Body of pancreas (tissue), 4 donors: ENCODE data around the gene POMC. TPM values are rescaled to one million over a fixed set of nuclear protein-coding genes. Genes with fewer than 3 reads are reported as not detected.
"Not testable (repeated sequence)": the region's sequence is repeated elsewhere in the genome, so short reads cannot be mapped to it uniquely, and the experiment has no call there.

ENCODE experiments used
- ATAC-seq: fragments of 150-250 bp; one replicate; pipeline ENCODE4 v1.9.1; 2016
- DNase-seq, 4 donors: peaks; one replicate each; pipeline ENCODE4 v3.0.0-alpha.2; 2019
- H3K27ac ChIP-seq, 4 donors: fragments of 200-600 bp; sonication (generic); 1 replicate in 3 of 4; 2 replicates in 1 of 4; pipeline versions ENCODE4 v1.5.1 to v1.6.1; 2016 to 2019; ENCODE audit warnings: mild to moderate bottlenecking in 1 of 4, mixed read lengths in 1 of 4, moderate library complexity in 1 of 4
- H3K27me3 ChIP-seq, 2 donors: fragments of 200-600 bp; sonication (generic); one replicate each; pipeline ENCODE4 v1.6.0; 2016; ENCODE audit warnings: mild to moderate bottlenecking in 1 of 2
- H3K36me3 ChIP-seq, 2 donors: fragments of 200-600 bp; sonication (generic); replicated peaks in 1 of 2; 2 replicates each; pipeline ENCODE4 v1.5.1; 2016; ENCODE audit warnings: low read depth in 2 of 2; ENCODE audit not compliant: insufficient read depth in 1 of 2
- H3K4me1 ChIP-seq: fragments of 200-600 bp; sonication (generic); one replicate; pipeline ENCODE4 v1.6.0; 2016
- H3K4me3 ChIP-seq, 2 donors: fragments of 200-600 bp; sonication (generic); 1 replicate in 1 of 2; 2 replicates in 1 of 2; pipeline ENCODE4 v1.5.1; 2016 to 2019
- H3K9me3 ChIP-seq, 3 donors: fragments of 200-600 bp; sonication (generic); 1 replicate in 2 of 3; 2 replicates in 1 of 3; pipeline ENCODE4 v1.5.1; 2016
- CTCF ChIP-seq, 7 experiments: fragments of 450-650 bp in 4 of 7; fragments of 200-600 bp in 3 of 7; sonication (generic) in 3 of 7; IDR thresholded peaks; one replicate each; pipeline ENCODE4 v1.5.1; 2016 to 2019; ENCODE audit warnings: antibody characterized with exemption in 7 of 7
- POLR2A ChIP-seq, 3 donors: fragments of 450-650 bp; IDR thresholded peaks; one replicate each; pipeline ENCODE4 v1.6.1; 2016; ENCODE audit warnings: antibody characterized with exemption in 3 of 3, mild to moderate bottlenecking in 2 of 3
- WGBS, 2 donors: methylation state at CpG; one replicate each; pipeline ENCODE4 v1.1.5; 2017; 5-methylcytosine and 5-hydroxymethylcytosine counted together
- intact Hi-C: fragments of 100-400 bp; cut with DNase I; formaldehyde crosslinking; loops from one replicate; pipeline ENCODE4 v1.15.1; 2023
- total RNA-seq, 2 donors: library from RNA; depleted of rRNA; stranded (reverse); fragments of >200 nt; gene quantifications; one replicate each; pipeline ENCODE4 v1.1.0, GENCODE V29; 2016

POMC gene
- total RNA-seq, 2 donors from 2014 or later, result 2.9 to 92.0 TPM

GRCh38 chr2:25155401-25155800 is 13.0 kb downstream of the POMC start:
- Histone ChIP-seq H3K4me1 (peaks cover 2% of the 10 kb centered on the region), H3K36me3 (no peaks in the 10 kb centered on the region), H3K9me3 (no peaks in the 10 kb centered on the region), H3K27me3 (no peaks in the 10 kb centered on the region), H3K4me3 (no peak overlapping the region), H3K27ac (no peak overlapping the region)
- DNase-seq (no peak), ATAC-seq (no peak)
- WGBS, 2 donors, result 80 to 82% methylated on average over 10 of the region's 10 CpGs
- intact Hi-C loops, result no loop called here
- TF ChIP-seq POLR2A (IDR thresholded peaks at IDR 0.05) (no peak), CTCF (IDR thresholded peaks at IDR 0.05) (no peak)

- ATAC-seq (no peak), DNase-seq (no peak)
These were observed 16.7 kb downstream of the POMC start for GRCh38 chr2:25151718-25152117.

GRCh38 chr2:25150993-25151392 is 17.4 kb downstream of the POMC start:
- H3K27me3 ChIP-seq, H3K9me3 ChIP-seq, H3K27ac ChIP-seq, H3K4me3 ChIP-seq, intact Hi-C loops, H3K4me1 ChIP-seq, H3K36me3 ChIP-seq, DNase-seq, ATAC-seq: not testable (repeated sequence)
- 82 to 92% methylated on average over 5 of the region's 5 CpGs for WGBS, 2 donors

More at GRCh38 chr2:25151718-25152117, 16.7 kb downstream of the POMC start:
- Histone ChIP-seq H3K27ac (no peak overlapping the region), H3K9me3 (no peaks in the 10 kb centered on the region), H3K4me1 (no peaks in the 10 kb centered on the region), H3K36me3 (no peaks in the 10 kb centered on the region), H3K4me3 (no peak overlapping the region), H3K27me3 (no peaks in the 10 kb centered on the region)
- intact Hi-C loops, result no loop called here
- TF ChIP-seq POLR2A (IDR thresholded peaks at IDR 0.05), result no peak
- WGBS, 2 donors, result 85 to 92% methylated on average over 12 of the region's 12 CpGs

- Histone ChIP-seq H3K4me3 (no peak overlapping the region), H3K36me3 (no peaks in the 10 kb centered on the region), H3K27me3 (no peaks in the 10 kb centered on the region), H3K27ac (no peak overlapping the region), H3K4me1 (no peaks in the 10 kb centered on the region), H3K9me3 (no peaks in the 10 kb centered on the region)
- intact Hi-C loops, result no loop called here
- DNase-seq, result no peak
- WGBS, 2 donors, result 83 to 93% methylated on average over 5 to 6 of the region's 6 CpGs
- TF ChIP-seq CTCF (IDR thresholded peaks at IDR 0.05) (no peak), POLR2A (IDR thresholded peaks at IDR 0.05) (no peak)
- ATAC-seq, result no peak
These were observed 18.7 kb downstream of the POMC start for GRCh38 chr2:25149646-25150045.

- H3K9me3 ChIP-seq, result no peaks in the 10 kb centered on the region
- WGBS, 2 donors, result 93 to 96% methylated on average over 9 to 10 of the region's 10 CpGs
- no peak for TF ChIP-seq POLR2A (IDR thresholded peaks at IDR 0.05)
- TF ChIP-seq CTCF (IDR thresholded peaks at IDR 0.05), result no peak
- H3K27me3 ChIP-seq, result no peaks in the 10 kb centered on the region
- H3K27ac ChIP-seq, result no peak overlapping the region
- H3K4me3 ChIP-seq, result no peak overlapping the region
- H3K4me1 ChIP-seq, result no peaks in the 10 kb centered on the region
- no peak for DNase-seq
- H3K36me3 ChIP-seq, result no peaks in the 10 kb centered on the region
- ATAC-seq, result no peak
- intact Hi-C loops, result no loop called here
These were observed 21.5 kb downstream of the POMC start for GRCh38 chr2:25146896-25147295.

GRCh38 chr2:25145803-25146202 is 22.6 kb downstream of the POMC start:
- no peaks in the 10 kb centered on the region for H3K9me3 ChIP-seq
- TF ChIP-seq CTCF (IDR thresholded peaks at IDR 0.05) (no peak), POLR2A (IDR thresholded peaks at IDR 0.05) (no peak)
- no peak overlapping the region for H3K27ac ChIP-seq
- H3K4me1 ChIP-seq, result no peaks in the 10 kb centered on the region
- WGBS, 2 donors, result 71 to 84% methylated on average over 6 of the region's 6 CpGs
- intact Hi-C loops, result no loop called here
- H3K27me3 ChIP-seq, result no peaks in the 10 kb centered on the region
- H3K36me3 ChIP-seq, result no peaks in the 10 kb centered on the region
- no peak for DNase-seq
- no peak for ATAC-seq
- no peak overlapping the region for H3K4me3 ChIP-seq
